HepG2 (cell line): ENCODE results near the gene CDC37. TPM values are rescaled to one million over a fixed set of nuclear protein-coding genes. Genes with fewer than 3 reads are reported as not detected.

Source experiments
- ARNT ChIP-seq: fragments of 450-650 bp; IDR thresholded peaks from 2 replicates; pipeline ENCODE4 v1.6.1; 2017
- GABPB1 ChIP-seq: IDR thresholded peaks from 2 replicates; pipeline ENCODE4 v1.6.1; 2016; ENCODE audit warnings: mild to moderate bottlenecking, missing genetic modification reagents, moderate library complexity, missing compliant biosample characterization
- GPBP1L1 ChIP-seq: sonication (generic); formaldehyde crosslinking; IDR thresholded peaks from 2 replicates; pipeline ENCODE4 v1.5.0; 2020; ENCODE audit warnings: mild to moderate bottlenecking, missing genetic modification reagents
- HNF4G ChIP-seq, 2 experiments: sonication (generic) in 1 of 2; formaldehyde crosslinking in 1 of 2; IDR thresholded peaks; 2 replicates each; pipeline versions ENCODE4 v1.4.0 to v1.6.1; 2011 to 2020; ENCODE audit warnings: borderline replicate concordance in 2 of 2, low read depth in 2 of 2, mild to moderate bottlenecking in 2 of 2, low read length in 1 of 2, missing genetic modification reagents in 1 of 2, moderate library complexity in 1 of 2
- MTF1 ChIP-seq: sonication (generic); formaldehyde crosslinking; IDR thresholded peaks from 2 replicates; pipeline ENCODE4 v1.5.0; 2020; ENCODE audit warnings: missing genetic modification reagents
- NFRKB ChIP-seq: fragments of 450-650 bp; IDR thresholded peaks from 2 replicates; pipeline ENCODE4 v1.6.1; 2017
- NPAS2 ChIP-seq: sonication (generic); formaldehyde crosslinking; IDR thresholded peaks from 2 replicates; pipeline ENCODE4 v1.8.0; 2022; ENCODE audit warnings: mild to moderate bottlenecking, missing genetic modification reagents, borderline replicate concordance
- NR1H2 ChIP-seq: sonication (generic); formaldehyde crosslinking; IDR thresholded peaks from 2 replicates; pipeline ENCODE4 v1.8.1; 2022; ENCODE audit warnings: low read depth, missing genetic modification reagents, borderline replicate concordance
- PAF1 ChIP-seq: IDR thresholded peaks from 2 replicates; pipeline ENCODE4 v1.6.1; 2016; ENCODE audit warnings: missing genetic modification reagents, missing compliant biosample characterization
- SKIL ChIP-seq: sonication (generic); formaldehyde crosslinking; IDR thresholded peaks from 2 replicates; pipeline ENCODE4 v1.8.0; 2022; ENCODE audit warnings: missing genetic modification reagents, mild to moderate bottlenecking, moderate library complexity, borderline replicate concordance
- SPEN ChIP-seq: sonication (generic); formaldehyde crosslinking; IDR thresholded peaks from 2 replicates; pipeline ENCODE4 v1.5.1; 2020; ENCODE audit warnings: low read depth, mild to moderate bottlenecking, missing genetic modification reagents
- TFAP4 ChIP-seq: sonication (generic); IDR thresholded peaks from 2 replicates; pipeline ENCODE4 v1.6.1; 2016; ENCODE audit warnings: low read depth, borderline replicate concordance
- UBTF ChIP-seq: sonication (generic); formaldehyde crosslinking; IDR thresholded peaks from 2 replicates; pipeline ENCODE4 v1.4.0; 2020; ENCODE audit warnings: mild to moderate bottlenecking, missing genetic modification reagents
- ZNF20 ChIP-seq: sonication (generic); formaldehyde crosslinking; IDR thresholded peaks from 2 replicates; pipeline ENCODE4 v1.4.0; 2020; ENCODE audit warnings: mild to moderate bottlenecking, moderate library complexity, missing genetic modification reagents
- ZNF629 ChIP-seq: sonication (generic); formaldehyde crosslinking; conservative IDR thresholded peaks from 2 replicates; pipeline ENCODE4 v1.5.0; 2020; ENCODE audit warnings: missing genetic modification reagents
- ZNF652 ChIP-seq: IDR thresholded peaks from 2 replicates; pipeline ENCODE4 v1.6.1; 2016; ENCODE audit warnings: low read depth, borderline replicate concordance
- ZNF800 ChIP-seq: sonication (generic); formaldehyde crosslinking; IDR thresholded peaks from 2 replicates; pipeline ENCODE4 v1.4.0; 2020; ENCODE audit warnings: missing genetic modification reagents
- ZNF816 ChIP-seq: sonication (generic); formaldehyde crosslinking; IDR thresholded peaks from 2 replicates; pipeline ENCODE4 v1.8.0; 2022; ENCODE audit warnings: missing genetic modification reagents, mild to moderate bottlenecking, borderline replicate concordance
- ZSCAN31 ChIP-seq: sonication (generic); formaldehyde crosslinking; IDR thresholded peaks from 2 replicates; pipeline ENCODE4 v1.5.0; 2020; ENCODE audit warnings: low read depth, mild to moderate bottlenecking, missing genetic modification reagents
- polyA plus RNA-seq, 8 experiments: library from polyadenylated mRNA; depleted of rRNA in 3 of 8; stranded (reverse) in 7 of 8; unstranded in 1 of 8; fragments of >200 nt; fragmentation: Illumina TruSeq in 4 of 8; extraction: Trizol in 4 of 8; gene quantifications; 2 replicates each; pipeline versions ENCODE4 v1.2.1 to v1.2.3, GENCODE V29; 2011 to 2016; ENCODE audit warnings: low read depth in 4 of 8, missing spikeins in 1 of 8, mixed read lengths in 1 of 8; ENCODE audit not compliant: insufficient read depth in 1 of 8
- total RNA-seq, 5 experiments: library from RNA; depleted of rRNA; stranded (reverse); fragments of >200 nt; fragmentation: Illumina TruSeq; extraction: Trizol; gene quantifications; 2 replicates each; pipeline ENCODE4 v1.2.3, GENCODE V29; 2016; ENCODE audit warnings: low read depth in 1 of 5

Gene CDC37
- total and polyA plus RNA-seq, 2 of the 13 experiments (the other 11 are each of a cell fraction or from before 2014, with no cell fraction given), result 158 to 177 TPM

- TF ChIP-seq TFAP4 (no peak), ZSCAN31 (CRISPR knock-in tag) (peak; percentile 16; the same call in 1 of the 2 replicates), NPAS2 (no peak), ZNF816 (CRISPR knock-in tag) (no peak), HNF4G (IDR thresholded peaks at IDR 0.05; ENCODE audit: borderline replicate concordance, low read depth, low read length) (no peak), HNF4G (CRISPR knock-in tag; IDR thresholded peaks at IDR 0.05; ENCODE audit: borderline replicate concordance, low read depth) (no peak), ARNT (no peak), NFRKB (no peak), ZNF652 (no peak), SPEN (CRISPR knock-in tag) (no peak), PAF1 (CRISPR knock-in tag) (no peak), SKIL (no peak), GPBP1L1 (no peak), UBTF (CRISPR knock-in tag) (peak; percentile 82), ZNF20 (no peak), ZNF629 (CRISPR knock-in tag) (no peak), NR1H2 (CRISPR knock-in tag) (no peak), ZNF800 (CRISPR knock-in tag) (no peak), MTF1 (no peak), GABPB1 (CRISPR knock-in tag) (peak; percentile 88)
These were observed 22.8 kb downstream of the CDC37 start, which contains the start of gene TYK2 (continued) for GRCh38 chr19:10380313-10381102.
